ENCODE results near the gene NUP133.

Gene NUP133

GRCh38 chr1:229547542-229547941, 39.4 kb upstream of the NUP133 start:
- no peak overlapping the region for H3K4me3 ChIP-seq (ENCODE audit: low read length)
- no peak for DNase-seq (ENCODE audit: low read depth)
- no peak for TF ChIP-seq CTCF (IDR thresholded peaks at IDR 0.05; ENCODE audit: insufficient read depth, low read depth, low read length, missing control alignments)

GRCh38 chr1:229544587-229544986, 36.4 kb upstream of the NUP133 start:
- TF ChIP-seq CTCF (IDR thresholded peaks at IDR 0.05; ENCODE audit: insufficient read depth, low read depth, low read length, missing control alignments): no peak
- no peak for DNase-seq (ENCODE audit: low read depth)

GRCh38 chr1:229539863-229540506, 31.8 kb upstream of the NUP133 start:
- no peak for TF ChIP-seq CTCF (IDR thresholded peaks at IDR 0.05; ENCODE audit: insufficient read depth, low read depth, low read length, missing control alignments)
- no peak overlapping the region for H3K4me3 ChIP-seq (ENCODE audit: low read length)
- DNase-seq (ENCODE audit: low read depth): no peak

More at GRCh38 chr1:229544587-229544986, 36.4 kb upstream of the NUP133 start:
- H3K4me3 ChIP-seq (ENCODE audit: low read length): no peak overlapping the region

- DNase-seq (ENCODE audit: low read depth): peak; percentile 90
- TF ChIP-seq CTCF (IDR thresholded peaks at IDR 0.05; ENCODE audit: insufficient read depth, low read depth, low read length, missing control alignments): no peak
- H3K4me3 ChIP-seq (ENCODE audit: low read length): no peak overlapping the region
Observed at GRCh38 chr1:229538945-229539344, 30.8 kb upstream of the NUP133 start.

- H3K4me3 ChIP-seq (ENCODE audit: low read length): no peak overlapping the region
- no peak for DNase-seq (ENCODE audit: low read depth)
- no peak for TF ChIP-seq CTCF (IDR thresholded peaks at IDR 0.05; ENCODE audit: insufficient read depth, low read depth, low read length, missing control alignments)
Observed at GRCh38 chr1:229537894-229538293, 29.8 kb upstream of the NUP133 start.

- TF ChIP-seq CTCF (IDR thresholded peaks at IDR 0.05; ENCODE audit: insufficient read depth, low read depth, low read length, missing control alignments): no peak
Observed at GRCh38 chr1:229536982-229537381, 28.8 kb upstream of the NUP133 start.

GRCh38 chr1:229535230-229535629, 27.1 kb upstream of the NUP133 start:
- TF ChIP-seq CTCF (IDR thresholded peaks at IDR 0.05; ENCODE audit: insufficient read depth, low read depth, low read length, missing control alignments): no peak
- H3K4me3 ChIP-seq (ENCODE audit: low read length): no peak overlapping the region
- DNase-seq (ENCODE audit: low read depth): no peak

More at GRCh38 chr1:229536982-229537381, 28.8 kb upstream of the NUP133 start:
- no peak for DNase-seq (ENCODE audit: low read depth)
- H3K4me3 ChIP-seq (ENCODE audit: low read length): no peak overlapping the region
